ENCODE measurements around the gene WDR83.

DNA sequence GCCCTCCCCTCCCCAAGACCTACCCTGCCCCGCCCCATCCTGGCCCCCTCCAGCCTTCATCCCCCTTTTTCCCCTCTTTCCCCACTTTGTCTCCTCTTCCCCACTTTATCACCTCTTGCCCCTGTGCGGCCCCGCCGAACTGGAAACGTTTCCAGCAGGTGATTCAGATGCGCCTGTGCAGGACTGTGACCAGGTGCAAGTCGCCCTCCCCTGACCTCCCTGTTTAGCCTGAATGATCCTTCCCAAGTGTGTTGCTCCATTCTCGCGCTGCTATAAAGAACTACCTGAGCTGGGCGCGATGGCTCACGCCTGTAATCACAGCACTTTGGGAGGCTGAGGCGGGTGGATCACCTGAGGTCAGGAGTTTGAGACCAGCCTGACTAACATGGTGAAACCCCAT, 30.0 kb upstream of the WDR83 start:
- TF ChIP-seq POLR2AphosphoS5 (IDR thresholded peaks at IDR 0.05; ENCODE audit: low read depth, low read length) (no peak), TAF1 (IDR thresholded peaks at IDR 0.05; ENCODE audit: borderline replicate concordance, insufficient read depth, low read length) (no peak), SIN3A (IDR thresholded peaks at IDR 0.05; ENCODE audit: borderline replicate concordance, insufficient read depth, low read length) (no peak)
- TF ChIP-seq, protein P1, sequence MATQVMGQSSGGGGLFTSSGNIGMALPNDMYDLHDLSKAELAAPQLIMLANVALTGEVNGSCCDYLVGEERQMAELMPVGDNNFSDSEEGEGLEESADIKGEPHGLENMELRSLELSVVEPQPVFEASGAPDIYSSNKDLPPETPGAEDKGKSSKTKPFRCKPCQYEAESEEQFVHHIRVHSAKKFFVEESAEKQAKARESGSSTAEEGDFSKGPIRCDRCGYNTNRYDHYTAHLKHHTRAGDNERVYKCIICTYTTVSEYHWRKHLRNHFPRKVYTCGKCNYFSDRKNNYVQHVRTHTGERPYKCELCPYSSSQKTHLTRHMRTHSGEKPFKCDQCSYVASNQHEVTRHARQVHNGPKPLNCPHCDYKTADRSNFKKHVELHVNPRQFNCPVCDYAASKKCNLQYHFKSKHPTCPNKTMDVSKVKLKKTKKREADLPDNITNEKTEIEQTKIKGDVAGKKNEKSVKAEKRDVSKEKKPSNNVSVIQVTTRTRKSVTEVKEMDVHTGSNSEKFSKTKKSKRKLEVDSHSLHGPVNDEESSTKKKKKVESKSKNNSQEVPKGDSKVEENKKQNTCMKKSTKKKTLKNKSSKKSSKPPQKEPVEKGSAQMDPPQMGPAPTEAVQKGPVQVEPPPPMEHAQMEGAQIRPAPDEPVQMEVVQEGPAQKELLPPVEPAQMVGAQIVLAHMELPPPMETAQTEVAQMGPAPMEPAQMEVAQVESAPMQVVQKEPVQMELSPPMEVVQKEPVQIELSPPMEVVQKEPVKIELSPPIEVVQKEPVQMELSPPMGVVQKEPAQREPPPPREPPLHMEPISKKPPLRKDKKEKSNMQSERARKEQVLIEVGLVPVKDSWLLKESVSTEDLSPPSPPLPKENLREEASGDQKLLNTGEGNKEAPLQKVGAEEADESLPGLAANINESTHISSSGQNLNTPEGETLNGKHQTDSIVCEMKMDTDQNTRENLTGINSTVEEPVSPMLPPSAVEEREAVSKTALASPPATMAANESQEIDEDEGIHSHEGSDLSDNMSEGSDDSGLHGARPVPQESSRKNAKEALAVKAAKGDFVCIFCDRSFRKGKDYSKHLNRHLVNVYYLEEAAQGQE (IDR thresholded peaks at IDR 0.05; ENCODE audit: insufficient read depth in 1 of 2, low read depth in 2 of 2, low read length in 2 of 2): no peak
